GF-D8 (cell line): ENCODE data around the gene STAC.
"Not testable (repeated sequence)": the region's sequence is repeated elsewhere in the genome, so short reads cannot be mapped to it uniquely, and the experiment has no call there.

ENCODE experiments used
- DNase-seq: peaks from one replicate; lab custom pipeline; 2025; lab: John Stamatoyannopoulos, UW

The STAC gene

GRCh38 chr3:36416599-36416998, 36.3 kb downstream of the STAC start:
- DNase-seq, result no peak

DNA sequence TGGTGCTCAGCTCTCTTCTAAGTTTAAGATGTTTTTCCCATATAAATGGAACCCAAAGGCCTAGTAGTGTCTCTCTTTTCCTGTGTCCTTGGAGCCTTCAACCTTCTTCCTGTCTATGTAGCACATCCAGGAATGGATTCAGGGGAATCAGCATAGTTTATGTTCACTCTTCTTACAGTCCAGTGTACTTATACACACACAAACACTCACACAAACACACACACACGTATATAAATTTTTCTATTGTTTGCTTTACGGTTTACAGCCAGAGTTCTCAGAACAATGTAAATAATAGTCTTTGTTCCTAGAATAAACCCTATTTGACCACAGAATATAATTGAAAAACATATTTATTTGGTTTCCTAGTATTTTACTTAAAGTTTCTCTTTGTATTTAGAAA, 36.9 kb downstream of the STAC start:
- no peak for DNase-seq

DNA sequence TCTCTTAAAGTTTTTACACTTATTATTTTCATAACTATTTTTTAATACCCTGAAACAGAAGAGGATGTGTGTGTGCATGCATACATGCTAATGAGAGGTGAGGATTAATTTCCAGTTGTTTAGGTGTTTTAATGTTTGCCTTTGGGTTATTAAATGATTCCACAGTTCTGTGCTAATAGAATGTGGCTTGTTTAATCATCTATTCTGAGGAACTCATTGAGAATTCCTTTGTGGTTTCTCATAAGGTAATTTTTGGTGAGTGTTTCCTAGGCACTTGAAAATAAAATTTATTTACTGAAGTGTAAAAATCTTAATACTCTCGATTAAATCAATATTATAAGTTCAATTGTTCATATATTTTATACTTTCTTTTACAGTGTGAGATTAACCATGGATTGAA, 38.0 kb downstream of the STAC start:
- DNase-seq, result no peak

DNA sequence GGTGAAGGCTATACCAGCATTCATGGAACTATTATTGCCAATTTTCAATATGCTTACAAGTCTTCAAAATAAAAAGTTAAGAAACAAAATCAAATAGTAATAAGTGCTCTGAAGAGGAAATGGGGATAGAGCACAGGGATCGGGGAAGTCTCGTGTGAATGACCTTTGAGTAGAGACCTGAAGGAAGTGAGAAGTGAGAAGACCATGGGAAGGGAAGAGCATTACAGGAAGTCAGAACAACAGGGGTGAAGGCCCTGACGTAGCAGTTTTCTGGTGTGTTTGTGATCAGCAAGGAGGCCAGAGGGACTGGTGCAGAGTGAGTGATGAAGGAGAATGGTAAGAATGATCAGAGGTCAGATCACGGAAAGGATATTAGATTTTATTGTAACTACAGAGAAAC, 48.1 kb downstream of the STAC start:
- DNase-seq, result no peak

DNA sequence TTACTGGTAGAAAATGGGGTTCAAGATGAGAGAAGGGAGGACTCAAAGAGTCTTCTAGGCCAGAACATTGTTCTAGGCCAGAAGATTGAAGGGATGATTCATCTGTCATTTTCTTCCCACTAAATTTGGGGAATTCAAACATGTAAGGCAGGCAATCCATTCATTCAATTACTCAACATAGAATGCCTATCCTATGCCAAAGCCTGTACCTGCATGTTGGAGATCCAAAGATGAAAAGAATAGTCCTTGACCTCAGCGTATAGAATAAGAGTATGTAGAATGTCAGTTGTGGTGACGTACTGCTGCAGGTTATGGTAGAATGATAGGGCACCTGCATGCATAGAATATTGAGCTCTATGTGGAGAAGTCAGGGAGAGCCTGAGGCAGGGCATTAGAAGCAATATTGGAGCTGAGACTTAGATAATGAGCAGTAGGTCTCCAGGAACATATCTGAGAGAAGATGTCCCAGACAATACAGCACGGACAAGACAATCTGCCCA, 49.7 kb downstream of the STAC start:
- DNase-seq, result no peak

- DNase-seq, result no peak
These were observed 53.2 kb downstream of the STAC start for GRCh38 chr3:36433511-36433910.

DNA sequence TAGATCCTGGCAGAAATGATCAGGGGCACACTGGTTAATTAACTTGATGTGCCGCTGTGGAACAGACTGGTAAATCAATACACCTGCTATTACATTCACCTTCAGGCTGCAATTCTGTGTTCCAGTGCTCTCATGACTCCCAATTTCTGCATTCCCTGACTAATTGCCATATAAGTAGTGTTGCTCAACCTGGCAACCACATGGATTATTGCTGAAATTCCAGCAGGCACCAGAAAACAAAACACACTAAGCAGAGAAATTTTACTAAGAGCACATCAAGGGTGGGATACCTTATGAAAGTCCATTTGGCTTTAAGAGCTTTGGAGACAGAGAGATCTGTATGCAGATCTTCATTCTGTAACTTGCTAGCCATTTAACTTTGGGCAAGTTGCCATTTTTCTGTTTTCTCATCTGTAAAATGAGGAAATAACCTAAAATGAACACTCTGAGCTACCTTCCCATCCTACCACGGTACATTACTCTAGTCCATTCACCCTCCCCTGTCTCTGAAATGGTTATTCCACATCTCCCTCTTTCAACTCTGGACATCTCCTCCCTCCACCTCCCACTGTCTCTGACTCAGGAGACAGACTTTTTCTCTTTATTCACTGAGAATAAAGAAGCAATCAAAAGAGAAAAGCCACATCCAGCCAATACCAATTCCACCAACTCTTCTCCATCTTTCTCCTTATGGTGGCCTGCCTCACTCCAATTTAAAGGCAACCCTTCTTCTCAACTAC, 54.6 kb downstream of the STAC start:
- DNase-seq, result no peak

DNA sequence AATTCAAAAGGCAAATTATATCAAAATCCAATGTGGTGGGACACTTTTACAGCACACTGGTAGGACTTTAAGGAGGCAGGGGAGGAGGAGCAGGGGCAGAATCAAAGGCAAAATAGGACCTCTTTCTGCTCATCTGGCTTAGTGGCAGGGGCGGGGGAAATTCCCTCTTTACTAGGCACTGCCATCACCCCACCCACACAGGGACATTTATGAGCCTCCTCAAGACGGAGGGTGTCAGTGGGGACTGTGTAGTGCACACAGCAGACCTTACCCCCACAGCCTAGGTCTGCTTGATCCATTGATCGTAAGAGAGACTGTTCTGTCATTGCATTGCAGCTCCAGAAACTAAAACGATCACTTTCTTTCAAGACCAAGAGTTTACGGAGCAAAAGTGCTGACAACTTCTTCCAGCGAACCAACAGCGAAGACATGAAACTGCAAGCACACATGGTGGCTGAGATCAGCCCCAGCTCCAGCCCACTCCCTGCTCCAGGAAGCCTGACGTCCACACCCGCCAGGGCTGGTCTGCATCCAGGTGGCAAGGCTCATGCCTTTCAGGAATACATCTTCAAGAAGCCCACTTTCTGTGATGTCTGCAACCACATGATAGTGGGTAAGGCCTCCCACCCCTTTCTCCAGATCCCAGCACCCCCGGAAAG, 62.9 kb downstream of the STAC start:
- DNase-seq, result no peak

DNA sequence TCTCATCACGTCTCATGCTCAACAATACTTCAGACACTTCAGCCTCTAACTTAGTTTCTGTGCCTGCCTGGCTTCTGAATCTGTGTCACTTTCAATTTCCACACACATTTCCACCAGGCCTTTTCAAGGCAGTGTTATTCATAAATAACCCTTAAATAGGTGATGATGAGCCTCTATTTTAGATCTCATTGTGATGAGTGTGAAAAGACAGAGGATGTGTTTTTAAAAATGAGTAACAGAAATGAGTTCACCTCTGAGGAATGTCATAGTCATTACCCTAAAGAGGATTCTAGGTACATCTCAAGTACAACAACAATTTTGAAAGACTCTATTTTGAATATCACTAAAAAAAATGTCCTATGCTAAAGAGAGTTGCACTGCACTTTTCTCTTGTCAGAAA, 64.6 kb downstream of the STAC start:
- DNase-seq, result no peak

DNA sequence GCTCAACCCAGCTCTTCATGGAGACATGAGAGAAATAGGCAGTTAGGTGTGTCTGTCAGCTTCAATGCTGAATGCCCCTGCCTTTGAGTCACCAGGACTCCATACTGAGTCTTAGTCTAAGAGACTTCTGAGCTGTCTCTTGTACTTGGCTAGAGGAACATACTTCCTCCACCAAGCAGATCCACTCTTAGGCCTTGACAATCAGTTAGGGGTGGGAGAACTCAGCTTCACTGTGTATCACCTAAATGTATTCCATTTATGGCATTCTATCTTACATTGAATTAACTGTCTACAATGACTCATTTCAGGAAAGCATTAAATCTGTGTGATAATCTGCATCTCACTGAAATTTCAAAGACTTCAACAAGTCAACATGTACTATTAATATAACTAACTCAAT, 66.0 kb downstream of the STAC start:
- no peak for DNase-seq

- DNase-seq, result no peak
These were observed 66.8 kb downstream of the STAC start for GRCh38 chr3:36447061-36447460.

DNA sequence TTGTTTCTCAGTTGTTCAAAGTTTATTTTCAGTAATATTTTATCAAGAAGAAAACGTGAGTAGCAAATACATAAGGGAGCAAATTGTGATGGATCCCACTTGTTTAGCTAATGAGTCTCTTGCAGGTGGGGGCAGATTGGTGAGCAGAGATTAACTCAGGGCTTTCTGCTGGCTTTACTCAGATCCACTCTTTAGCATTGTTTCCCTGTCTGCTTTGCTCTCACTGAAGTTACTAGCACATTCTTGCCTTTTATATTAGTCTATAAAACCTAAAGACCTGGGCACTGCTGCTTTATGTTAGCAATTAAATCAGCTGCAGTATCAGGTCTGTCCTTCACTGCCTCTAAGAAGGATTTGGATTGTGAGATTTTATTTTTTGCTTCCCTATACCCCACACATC, 71.5 kb downstream of the STAC start:
- no peak for DNase-seq

GRCh38 chr3:36453213-36453612, 72.9 kb downstream of the STAC start:
- DNase-seq, result not testable (repeated sequence)

GRCh38 chr3:36453896-36454295, 73.6 kb downstream of the STAC start:
- DNase-seq, result not testable (repeated sequence)

DNA sequence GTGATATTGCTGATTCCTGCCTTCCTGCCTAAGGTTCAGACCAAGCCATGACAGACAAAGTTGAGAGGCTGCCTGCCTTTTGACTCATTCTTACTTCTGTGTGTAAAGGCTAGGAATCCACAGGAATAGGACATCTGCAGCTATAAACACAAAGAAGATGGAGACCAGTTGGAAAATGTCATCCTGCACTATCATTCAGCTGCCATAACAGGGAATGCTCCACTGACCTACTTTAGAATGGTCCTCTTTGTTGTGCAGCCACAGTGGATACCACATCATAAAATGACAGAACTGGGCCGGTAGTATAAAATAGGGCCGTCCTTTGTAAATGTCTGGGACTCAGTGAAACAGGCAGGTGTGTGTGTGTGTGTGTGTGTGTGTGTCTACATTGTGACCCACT, 75.1 kb downstream of the STAC start:
- DNase-seq, result no peak

DNA sequence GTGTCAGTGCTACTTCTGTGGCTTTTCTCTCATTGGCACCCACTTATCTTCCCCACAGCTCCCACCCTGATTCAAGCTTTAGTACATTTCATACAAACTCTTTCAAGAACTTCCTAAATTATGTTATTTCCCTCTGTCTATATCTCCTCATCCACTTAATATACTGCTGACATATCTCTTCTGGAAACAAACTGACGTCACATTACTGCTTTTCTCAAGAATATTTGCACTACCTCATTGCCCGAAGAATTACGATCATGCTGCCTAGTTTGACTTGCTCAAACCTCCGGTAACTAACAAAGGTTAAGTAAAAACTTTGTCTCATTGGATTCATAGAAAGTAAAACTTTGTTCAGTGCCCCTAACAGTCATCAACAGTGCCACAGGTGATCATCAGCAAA, 76.5 kb downstream of the STAC start:
- DNase-seq, result no peak

DNA sequence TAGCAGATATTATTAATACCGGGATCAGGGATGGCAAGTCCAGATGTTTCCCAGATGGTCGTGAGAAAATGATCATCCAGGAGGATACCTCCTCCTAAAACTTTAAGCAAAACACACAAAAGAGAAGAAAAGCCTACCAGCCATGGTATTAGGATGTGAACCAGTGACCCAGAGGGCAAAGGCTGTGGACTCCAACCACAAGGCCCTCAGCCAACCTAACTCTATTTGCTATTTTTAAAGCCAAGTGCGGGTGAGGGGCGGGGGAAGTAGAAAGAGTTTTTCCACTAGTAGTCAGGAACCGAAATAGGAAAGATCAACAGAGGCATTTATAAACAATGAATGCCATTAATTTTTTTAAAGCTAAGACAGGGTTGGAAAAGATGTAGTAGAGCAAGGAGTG, 77.4 kb downstream of the STAC start:
- DNase-seq, result no peak

DNA sequence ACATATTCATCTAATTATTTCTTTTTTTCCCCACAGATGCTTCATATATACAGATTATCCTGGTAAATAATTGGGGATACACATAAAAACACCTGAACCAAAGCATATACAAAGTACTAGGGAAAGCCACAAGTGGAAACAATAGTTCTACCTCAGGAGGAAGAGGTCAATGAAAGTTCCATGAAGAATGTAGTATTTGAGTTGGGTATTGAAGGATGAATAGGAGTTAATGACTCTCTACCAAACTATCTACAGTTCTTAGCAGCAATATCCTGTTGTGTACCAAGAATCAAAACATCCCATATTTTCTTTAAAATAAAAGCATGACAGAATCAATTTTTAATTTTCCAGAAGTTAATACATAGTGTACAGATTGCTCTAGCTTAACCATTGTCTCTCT, 78.9 kb downstream of the STAC start:
- no peak for DNase-seq

DNA sequence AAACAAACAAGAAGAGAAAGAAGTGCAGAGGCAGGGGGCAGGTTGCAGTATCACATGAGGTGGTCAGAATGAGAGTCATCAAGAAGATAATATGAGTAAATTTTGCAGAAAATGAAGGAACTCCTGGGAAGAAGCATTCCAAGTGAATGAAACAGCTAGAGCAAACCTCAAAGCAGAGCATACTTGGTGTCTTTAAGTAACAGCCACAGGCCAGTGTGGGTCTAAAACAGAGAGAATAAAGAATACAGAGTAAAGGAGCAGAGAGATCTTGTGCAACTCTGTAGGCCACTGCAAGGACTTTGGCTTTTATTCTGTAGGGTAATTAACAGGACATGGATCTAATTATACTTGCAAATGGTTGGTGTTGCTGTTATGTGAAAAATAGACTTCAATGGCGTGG, 81.3 kb downstream of the STAC start:
- no peak for DNase-seq

DNA sequence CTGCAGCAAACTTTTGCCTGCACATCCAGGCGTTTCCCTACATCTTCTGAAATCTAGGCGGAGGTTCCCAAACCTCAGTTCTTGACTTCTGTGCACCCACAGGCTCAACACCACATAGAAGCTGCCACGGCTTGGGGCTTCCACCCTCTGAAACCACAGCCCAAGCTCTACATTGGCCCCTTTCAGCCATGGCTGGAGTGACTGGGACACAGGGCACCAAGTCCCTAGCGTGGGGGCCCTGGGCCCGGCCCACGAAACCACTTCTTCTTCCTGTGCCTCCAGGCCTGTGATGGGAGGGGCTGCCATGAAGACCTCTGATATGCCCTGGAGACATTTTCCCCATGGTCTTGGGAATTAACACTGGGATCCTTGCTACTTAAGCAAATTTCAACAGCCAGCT, 91.7 kb downstream of the STAC start:
- not testable (repeated sequence) for DNase-seq

DNA sequence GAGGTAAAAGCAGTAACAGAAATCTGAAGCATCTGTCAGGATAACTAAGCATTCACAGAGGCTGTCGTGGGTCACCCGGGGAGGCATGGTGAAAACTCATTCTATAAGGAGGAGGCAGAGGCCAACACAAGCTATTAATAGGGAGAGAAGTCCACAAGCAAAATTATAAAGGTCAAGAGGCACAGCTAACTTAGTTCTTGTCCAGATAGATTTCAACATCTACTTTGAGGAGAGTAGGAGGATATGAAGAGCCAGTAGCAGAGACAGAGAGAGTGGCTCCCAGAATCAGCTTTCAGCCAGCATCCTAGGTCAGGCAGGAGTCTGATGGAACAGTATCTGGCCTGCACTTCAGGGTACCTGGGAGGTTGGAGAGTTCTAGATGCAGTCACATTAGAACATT, 95.3 kb downstream of the STAC start:
- no peak for DNase-seq

GRCh38 chr3:36476286-36476942, 96.1 kb downstream of the STAC start:
- DNase-seq, result no peak

GRCh38 chr3:36477655-36478054, 97.4 kb downstream of the STAC start:
- no peak for DNase-seq
